GM12878 (cell line): ENCODE measurements around the gene CTNNBIP1. TPM values are rescaled to one million over a fixed set of nuclear protein-coding genes. Genes with fewer than 3 reads are reported as not detected.

ENCODE experiments used
- ATAC-seq: fragments of 200-7000 bp; cut with Tn5 transposase; 3 replicates; pipeline ENCODE4 v1.9.1; 2020; ENCODE audit warnings: mild to moderate bottlenecking, moderate library complexity
- BruUV-seq: library from RNA; stranded (reverse); fragments of 400-500 nt; replicated peaks from 2 replicates; lab custom pipeline; 2021; lab: Mats Ljungman, UMichigan
- CTCF ChIA-PET: fragments of 300-600 bp; sonication (Branson Sonifier 250); formaldehyde crosslinking; extraction: SDS; loops from one replicate; lab custom pipeline; 2021; ENCODE audit warnings: inconsistent platforms; lab: Yijun Ruan, JAX
- POLR2A ChIA-PET: fragments of 350-600 bp; formaldehyde crosslinking; extraction: SDS; loops from one replicate; lab custom pipeline; 2021; ENCODE audit warnings: inconsistent platforms; lab: Charles Lee
- RAD21 ChIA-PET: fragments of 300-600 bp; sonication (Branson Sonifier 250); formaldehyde crosslinking; loops from one replicate; lab custom pipeline; 2023; ENCODE audit warnings: antibody characterized with exemption; ENCODE audit not compliant: unreplicated experiment; lab: Charles Lee
- SMC1A ChIA-PET: fragments of 300-600 bp; sonication (Branson Sonifier 250); formaldehyde crosslinking; loops from one replicate; lab custom pipeline; 2023; ENCODE audit not compliant: unreplicated experiment, uncharacterized antibody; lab: Charles Lee
- DNase-seq: peaks from one replicate; pipeline ENCODE4 v3.0.0-alpha.2; 2011; ENCODE audit warnings: low read depth, low spot score
- FAIRE-seq: peaks from 3 replicates; lab custom pipeline; 2011; peaks lifted over from hg19 to GRCh38; lab: Jason Lieb, UNC
- H2AFZ ChIP-seq: 2 replicates; pipeline ENCODE4 v1.6.0; 2011; ENCODE audit warnings: low read depth, low read length, control low read depth; ENCODE audit not compliant: control insufficient read depth
- H3K27ac ChIP-seq: 2 replicates; pipeline ENCODE4 v1.5.1; 2011; ENCODE audit warnings: control low read depth; ENCODE audit not compliant: control insufficient read depth, insufficient read depth
- H3K27me3 ChIP-seq, 2 experiments: replicated peaks in 1 of 2; 2 replicates each; pipeline versions ENCODE4 v1.6.0 to v1.6.1; 2011; ENCODE audit warnings: low read length in 1 of 2; ENCODE audit not compliant: control insufficient read depth in 2 of 2, insufficient read depth in 2 of 2
- H3K36me3 ChIP-seq, 2 experiments: 2 replicates each; pipeline ENCODE4 v1.5.1; 2011; ENCODE audit warnings: low read length in 1 of 2; ENCODE audit not compliant: control insufficient read depth in 2 of 2, insufficient read depth in 2 of 2
- H3K4me1 ChIP-seq: 2 replicates; pipeline ENCODE4 v1.6.1; 2011; ENCODE audit warnings: mild to moderate bottlenecking, low read length, moderate library complexity, mixed read lengths; ENCODE audit not compliant: control insufficient read depth, insufficient read depth
- H3K4me2 ChIP-seq: 2 replicates; pipeline ENCODE4 v1.6.0; 2011; ENCODE audit warnings: control low read depth; ENCODE audit not compliant: control insufficient read depth, insufficient read depth
- H3K4me3 ChIP-seq: fragments of 200-600 bp; sonication (generic); 2 replicates; pipeline ENCODE4 v1.5.1; 2016
- H3K79me2 ChIP-seq: 2 replicates; pipeline ENCODE4 v1.6.0; 2011; ENCODE audit warnings: low read length; ENCODE audit not compliant: control insufficient read depth, insufficient read depth
- H3K9ac ChIP-seq: 2 replicates; pipeline ENCODE4 v1.8.0; 2011; ENCODE audit warnings: low read length, control low read depth, mixed read lengths; ENCODE audit not compliant: control insufficient read depth, insufficient read depth
- H3K9me3 ChIP-seq: replicated peaks from 3 replicates; pipeline ENCODE4 v1.5.1; 2011; ENCODE audit warnings: mild to moderate bottlenecking, low read length; ENCODE audit not compliant: control insufficient read depth, insufficient read depth
- H4K20me1 ChIP-seq: 2 replicates; pipeline ENCODE4 v1.6.0; 2011; ENCODE audit not compliant: control insufficient read depth, insufficient read depth
- ASH2L ChIP-seq: fragments of 300-600, 200-600 bp; sonication (generic); IDR thresholded peaks from 2 replicates; pipeline ENCODE4 v1.6.1; 2017; ENCODE audit warnings: low read depth, mild to moderate bottlenecking, borderline replicate concordance
- BACH1 ChIP-seq: fragments of 450-650 bp; IDR thresholded peaks from 2 replicates; pipeline ENCODE4 v1.6.1; 2017; ENCODE audit warnings: mild to moderate bottlenecking, borderline replicate concordance
- CBFB ChIP-seq: IDR thresholded peaks from 2 replicates; pipeline ENCODE4 v1.6.1; 2016; ENCODE audit warnings: antibody characterized with exemption, low read depth
- CEBPB ChIP-seq, 2 experiments: fragments of 150-350 bp in 1 of 2; IDR thresholded peaks; 2 replicates each; pipeline ENCODE4 v1.6.1; 2012 to 2014; ENCODE audit warnings: low read depth in 2 of 2, low read length in 2 of 2, borderline replicate concordance in 1 of 2, inconsistent platforms in 1 of 2
- CTCF ChIP-seq, 3 experiments: IDR thresholded peaks in 2 of 3; conservative IDR thresholded peaks in 1 of 3; 2 replicates each; pipeline ENCODE4 v1.5.1; 2011; ENCODE audit warnings: low read depth in 3 of 3, low read length in 3 of 3, mild to moderate bottlenecking in 3 of 3, control low read depth in 2 of 3, moderate library complexity in 2 of 3, inconsistent platforms in 1 of 3, mixed read lengths in 1 of 3; ENCODE audit not compliant: control insufficient read depth in 2 of 3, insufficient read depth in 1 of 3; ENCODE audit errors: extremely low read depth in 1 of 3
- DPF2 ChIP-seq: fragments of 450-650 bp; IDR thresholded peaks from 2 replicates; pipeline ENCODE4 v1.6.1; 2017; ENCODE audit warnings: mild to moderate bottlenecking
- KAT2A ChIP-seq: conservative IDR thresholded peaks from 2 replicates; pipeline ENCODE4 v1.6.1; 2011; ENCODE audit warnings: low read depth, low read length; ENCODE audit not compliant: control insufficient read depth
- KLF5 ChIP-seq: fragments of 450-650 bp; IDR thresholded peaks from 2 replicates; pipeline ENCODE4 v1.6.1; 2014; ENCODE audit warnings: mild to moderate bottlenecking; ENCODE audit not compliant: partially characterized antibody
- MEF2A ChIP-seq: IDR thresholded peaks from 2 replicates; pipeline ENCODE4 v1.6.1; 2011; ENCODE audit warnings: low read depth, mild to moderate bottlenecking, low read length, moderate library complexity; ENCODE audit not compliant: insufficient read depth
- NFIC ChIP-seq: IDR thresholded peaks from 2 replicates; pipeline ENCODE4 v1.6.1; 2012; ENCODE audit warnings: low read depth, mild to moderate bottlenecking, inconsistent platforms, low read length, moderate library complexity
- NRF1 ChIP-seq: conservative IDR thresholded peaks from 2 replicates; pipeline ENCODE4 v1.6.1; 2011; ENCODE audit warnings: mild to moderate bottlenecking, low read depth, low read length, improper control_type of control experiment
- RAD51 ChIP-seq: fragments of 450-650 bp; IDR thresholded peaks from 2 replicates; pipeline ENCODE4 v1.6.1; 2016; ENCODE audit warnings: moderate library complexity, mild to moderate bottlenecking, inconsistent platforms
- RUNX3 ChIP-seq: IDR thresholded peaks from 2 replicates; pipeline ENCODE4 v1.6.1; 2012; ENCODE audit warnings: low read length, inconsistent platforms
- SMAD5 ChIP-seq: IDR thresholded peaks from 2 replicates; pipeline ENCODE4 v1.6.1; 2016; ENCODE audit warnings: antibody characterized with exemption, low read depth
- SMC3 ChIP-seq: IDR thresholded peaks from 2 replicates; pipeline ENCODE4 v1.6.1; 2011; ENCODE audit warnings: low read length, improper control_type of control experiment, borderline replicate concordance
- SRF ChIP-seq, 2 experiments: IDR thresholded peaks; 2 replicates each; pipeline ENCODE4 v1.6.1; 2011; ENCODE audit warnings: low read depth in 2 of 2, low read length in 2 of 2, mild to moderate bottlenecking in 1 of 2, moderate library complexity in 1 of 2
- TBL1XR1 ChIP-seq: IDR thresholded peaks from 2 replicates; pipeline ENCODE4 v1.6.1; 2012; ENCODE audit warnings: low read depth, low read length, improper control_type of control experiment
- TCF7 ChIP-seq: IDR thresholded peaks from 2 replicates; pipeline ENCODE4 v1.6.1; 2014; ENCODE audit warnings: antibody characterized with exemption, borderline replicate concordance
- USF2 ChIP-seq: IDR thresholded peaks from 2 replicates; pipeline ENCODE4 v1.6.1; 2011; ENCODE audit warnings: low read depth, low read length, improper control_type of control experiment, borderline replicate concordance
- WGBS: methylation state at CpG from one replicate; pipeline ENCODE4 v1.1.6; 2016; ENCODE audit warnings: low lambda C conversion rate; ENCODE audit not compliant: insufficient replicate concordance, insufficient coverage; ENCODE audit errors: missing lambda C conversion rate; 5-methylcytosine and 5-hydroxymethylcytosine counted together
- in situ Hi-C: fragments of 300-500 bp; cut with MboI; formaldehyde crosslinking; loops from 9 replicates; pipeline ENCODE4 v1.14.3; 2018; ENCODE audit warnings: mixed read lengths
- intact Hi-C: fragments of 100-400 bp; cut with micrococcal nuclease; formaldehyde crosslinking; loops from one replicate; pipeline ENCODE4 v1.14.2; 2022; ENCODE audit not compliant: unreplicated experiment
- polyA plus RNA-seq, 11 experiments: library from polyadenylated mRNA; depleted of rRNA in 4 of 11; unstranded in 6 of 11; stranded (reverse) in 5 of 11; fragments of >200 nt; fragmentation: Nextera tagmentation in 4 of 11; fragmentation: Illumina TruSeq in 1 of 11; extraction: Ambion mirVana in 4 of 11; extraction: Trizol in 1 of 11; gene quantifications; 1 replicate in 1 of 11; 2 replicates in 10 of 11; pipeline versions ENCODE4 v1.2.1 to v1.2.3, GENCODE V29; 2011 to 2016; ENCODE audit warnings: inconsistent platforms in 2 of 11, missing spikeins in 2 of 11, low read depth in 1 of 11
- total RNA-seq, 4 experiments: library from RNA; depleted of rRNA in 3 of 4; stranded (reverse); fragments of >200 nt in 3 of 4; fragmentation: Illumina TruSeq in 1 of 4; extraction: Trizol in 1 of 4; gene quantifications; 2 replicates each; pipeline versions ENCODE4 v1.2.1 to v1.2.3, GENCODE V29; 2013 to 2021

Gene CTNNBIP1
- total and polyA plus RNA-seq, 10 of the 15 experiments (the other 5 are each of a cell fraction or from before 2014, with no cell fraction given): 0.42 to 31.8 (median 10.8) TPM

GRCh38 chr1:9816199-9816598 is 93.9 kb downstream of the CTNNBIP1 start:
- Histone ChIP-seq H2AFZ (no peak overlapping the region), H3K4me2 (no peak overlapping the region), H3K4me3 (no peak overlapping the region), H3K4me1 (peaks cover 10% of the 10 kb centered on the region), H3K27me3 (no peaks in the 10 kb centered on the region), H3K79me2 (peaks cover 66% of the 10 kb centered on the region), H3K9ac (no peak overlapping the region), H3K36me3 (no peaks in the 10 kb centered on the region), H4K20me1 (no peaks in the 10 kb centered on the region), H3K27ac (no peak overlapping the region), H3K9me3 (no peaks in the 10 kb centered on the region; the same call in 2 of the 3 replicates)
- CTCF ChIA-PET: interaction anchor here (1.4 kb wide), 1 partner anchor 32 kb away, joined by 4 read pairs; no protein-coding TSS in a partner anchor
- no peak for TF ChIP-seq CBFB
- no peak for TF ChIP-seq SMAD5
- no peak for TF ChIP-seq BACH1
- TF ChIP-seq KAT2A: no peak
- no peak for TF ChIP-seq USF2
- TF ChIP-seq RUNX3: no peak
- TF ChIP-seq RAD51: no peak
- no peak for TF ChIP-seq DPF2
- TF ChIP-seq SMC3: no peak
- no peak for TF ChIP-seq NRF1
- TF ChIP-seq TCF7: no peak
- TF ChIP-seq CEBPB (IDR thresholded peaks at IDR 0.05; ENCODE audit: borderline replicate concordance in 1 of 2, low read depth in 2 of 2, low read length in 2 of 2): no peak
- no peak for TF ChIP-seq ASH2L
- TF ChIP-seq TBL1XR1: no peak
- no peak for TF ChIP-seq KLF5
- no peak for TF ChIP-seq NFIC
- no peak for TF ChIP-seq SRF (IDR thresholded peaks at IDR 0.05; ENCODE audit: low read depth in 2 of 2, low read length in 2 of 2)
- TF ChIP-seq CTCF (IDR thresholded peaks at IDR 0.05 in 2 of 3, conservative IDR thresholded peaks at IDR 0.05 in 1 of 3; ENCODE audit: control insufficient read depth in 2 of 3, extremely low read depth in 1 of 3, insufficient read depth in 1 of 3, low read depth in 3 of 3, low read length in 3 of 3): no peak
- TF ChIP-seq MEF2A: no peak
- RAD21 ChIA-PET: interaction anchor here (0.8 kb wide), 1 partner anchor 31 kb away, joined by 4 read pairs; no protein-coding TSS in a partner anchor
- POLR2A ChIA-PET: interaction anchor here (1.4 kb wide), 1 partner anchor 11 kb away, joined by 3 read pairs; no protein-coding TSS in a partner anchor
- DNase-seq (no peak), ATAC-seq (no peak), FAIRE-seq (no peak)
- intact Hi-C loops: no loop called here
- BruUV-seq: no TSS peak
- SMC1A ChIA-PET: interaction anchor here (0.6 to 7.2 kb wide), 3 partner anchors 13 to 564 kb away, joined by 3 to 49 read pairs (median 3); no protein-coding TSS in a partner anchor
- in situ Hi-C loops: no loop called here
- WGBS: 43% methylated on average over 1 of the region's 1 CpG
